Measurements from ENCODE around the gene SLC30A7.

Gene SLC30A7

DNA sequence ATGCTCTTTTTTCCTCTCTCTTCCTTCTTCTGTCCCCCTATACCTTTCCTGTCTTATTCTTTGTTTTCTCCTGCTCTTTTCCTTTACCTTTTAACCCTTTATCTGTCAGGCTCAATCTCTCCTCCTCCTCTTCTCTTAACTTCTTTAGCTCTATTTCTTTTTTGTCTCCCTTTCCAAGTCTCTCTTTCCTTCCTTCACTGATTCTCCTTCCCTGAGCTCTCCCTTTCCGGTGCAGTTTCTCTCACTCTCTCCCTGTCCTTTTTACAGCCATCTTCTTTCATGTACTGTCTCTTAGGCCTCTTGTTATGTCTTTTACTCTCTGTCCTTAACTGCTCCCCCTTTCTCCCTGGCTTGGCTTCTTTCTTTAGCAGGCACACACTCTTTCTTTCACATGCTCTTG, 12.0 kb downstream of the SLC30A7 start:
- no peaks in the 10 kb centered on the region for H3K9me3 ChIP-seq (ENCODE audit: control insufficient read depth in 2 of 2, low read length in 2 of 2)
- no peaks in the 10 kb centered on the region for H3K4me1 ChIP-seq (ENCODE audit: control insufficient read depth in 2 of 2, insufficient read depth in 2 of 2, low read length in 2 of 2)
- H3K36me3 ChIP-seq (ENCODE audit: control insufficient read depth in 2 of 2, insufficient read depth in 2 of 2, low read length in 2 of 2), result peaks cover 31 to 41% of the 10 kb centered on the region in 2 donors
- no peaks in the 10 kb centered on the region for H3K27me3 ChIP-seq (ENCODE audit: control insufficient read depth in 2 of 2, insufficient read depth in 2 of 2, low read length in 2 of 2)
- no peak overlapping the region for H3K9ac ChIP-seq (ENCODE audit: low read depth in 1 of 2, low read length in 2 of 2)
- no peak overlapping the region for H3K4me3 ChIP-seq (ENCODE audit: low read length in 2 of 2)
- no peak overlapping the region for H3K27ac ChIP-seq (ENCODE audit: low read depth in 2 of 2, low read length in 2 of 2)

DNA sequence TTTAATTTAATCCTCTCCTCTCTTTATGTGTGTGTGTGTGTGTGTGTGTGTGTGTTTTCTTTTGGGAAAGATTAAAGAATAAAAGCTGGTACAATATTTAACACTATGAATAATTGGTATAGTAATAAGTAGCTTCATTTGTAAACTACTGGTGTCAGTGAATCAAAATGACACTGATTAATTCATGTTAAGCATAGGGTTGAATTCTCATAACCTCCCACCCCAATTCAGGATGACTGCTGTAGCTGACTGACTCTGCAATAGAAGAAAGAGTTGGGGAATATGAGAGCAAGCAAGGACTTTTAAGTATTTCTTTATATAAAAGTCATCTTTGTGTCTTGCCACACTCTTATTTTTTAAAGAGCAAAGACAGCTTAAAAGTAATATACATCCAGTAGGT, 13.1 kb downstream of the SLC30A7 start:
- H3K36me3 ChIP-seq (ENCODE audit: control insufficient read depth in 2 of 2, insufficient read depth in 2 of 2, low read length in 2 of 2), result peaks cover 39 to 50% of the 10 kb centered on the region in 2 donors

DNA sequence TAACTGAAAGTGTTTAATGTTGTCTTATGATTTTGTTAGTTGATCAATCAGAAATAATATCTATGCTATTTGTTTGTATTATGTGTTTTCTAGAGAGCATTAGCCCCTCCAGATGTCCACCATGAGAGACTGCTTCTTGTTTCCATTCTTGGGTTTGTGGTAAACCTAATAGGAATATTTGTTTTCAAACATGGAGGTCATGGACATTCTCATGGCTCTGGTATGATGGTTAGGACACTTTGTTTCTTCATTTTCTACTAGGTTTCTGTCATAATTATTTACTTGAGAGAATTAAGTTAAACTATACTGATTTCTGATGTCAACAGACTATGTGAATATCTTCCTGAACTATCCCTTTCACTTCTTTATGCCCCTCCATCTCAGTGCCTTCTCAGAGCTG, 16.1 kb downstream of the SLC30A7 start:
- Histone ChIP-seq H3K9me3 (ENCODE audit: control insufficient read depth in 2 of 2, low read length in 2 of 2) (no peaks in the 10 kb centered on the region), H3K27ac (ENCODE audit: low read depth in 2 of 2, low read length in 2 of 2) (no peak overlapping the region), H3K27me3 (ENCODE audit: control insufficient read depth in 2 of 2, insufficient read depth in 2 of 2, low read length in 2 of 2) (no peaks in the 10 kb centered on the region), H3K4me1 (ENCODE audit: control insufficient read depth in 2 of 2, insufficient read depth in 2 of 2, low read length in 2 of 2) (no peaks in the 10 kb centered on the region), H3K36me3 (ENCODE audit: control insufficient read depth in 2 of 2, insufficient read depth in 2 of 2, low read length in 2 of 2) (peaks cover 28 to 63% of the 10 kb centered on the region in 2 donors), H3K4me3 (ENCODE audit: low read length in 2 of 2) (no peak overlapping the region), H3K9ac (ENCODE audit: low read depth in 1 of 2, low read length in 2 of 2) (no peak overlapping the region)

More for the DNA sequence above, 13.1 kb downstream of the SLC30A7 start:
- Histone ChIP-seq H3K9me3 (ENCODE audit: control insufficient read depth in 2 of 2, low read length in 2 of 2) (no peaks in the 10 kb centered on the region), H3K27me3 (ENCODE audit: control insufficient read depth in 2 of 2, insufficient read depth in 2 of 2, low read length in 2 of 2) (no peaks in the 10 kb centered on the region), H3K4me1 (ENCODE audit: control insufficient read depth in 2 of 2, insufficient read depth in 2 of 2, low read length in 2 of 2) (no peaks in the 10 kb centered on the region), H3K4me3 (ENCODE audit: low read length in 2 of 2) (no peak overlapping the region), H3K27ac (ENCODE audit: low read depth in 2 of 2, low read length in 2 of 2) (no peak overlapping the region), H3K9ac (ENCODE audit: low read depth in 1 of 2, low read length in 2 of 2) (no peak overlapping the region)

DNA sequence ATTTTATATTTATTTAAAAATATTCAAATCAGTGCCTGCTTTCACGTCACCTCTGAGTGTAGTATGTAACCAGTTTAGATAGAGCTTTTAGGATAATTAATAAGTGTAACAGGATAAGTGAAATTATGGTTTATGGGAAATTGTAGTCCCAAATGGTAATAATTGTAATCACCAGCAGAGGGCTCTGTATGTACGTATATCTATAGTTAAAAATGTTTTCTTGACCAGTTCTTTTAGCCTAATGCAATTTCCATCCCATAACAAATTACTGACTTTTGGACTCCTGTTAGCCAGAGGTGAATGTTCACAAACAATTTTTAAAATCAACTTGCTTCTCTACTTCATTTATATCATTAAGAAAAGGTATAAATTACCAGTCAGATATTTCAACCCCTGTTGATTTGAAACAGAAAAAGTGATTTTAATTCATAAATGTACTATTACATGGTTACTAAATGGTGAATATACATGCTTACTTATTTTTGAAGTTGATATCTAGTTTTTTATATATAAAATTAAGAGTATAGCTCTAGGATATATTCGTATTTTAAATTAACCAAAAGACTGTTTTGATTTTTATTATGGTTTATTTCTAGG, 25.3 kb downstream of the SLC30A7 start:
- no peak overlapping the region for H3K27ac ChIP-seq (ENCODE audit: low read depth in 2 of 2, low read length in 2 of 2)
- no peaks in the 10 kb centered on the region for H3K4me1 ChIP-seq (ENCODE audit: control insufficient read depth in 2 of 2, insufficient read depth in 2 of 2, low read length in 2 of 2)
- peaks cover 22 to 23% of the 10 kb centered on the region in 2 donors for H3K36me3 ChIP-seq (ENCODE audit: control insufficient read depth in 2 of 2, insufficient read depth in 2 of 2, low read length in 2 of 2)
- H3K9me3 ChIP-seq (ENCODE audit: control insufficient read depth in 2 of 2, low read length in 2 of 2), result no peaks in the 10 kb centered on the region
- H3K27me3 ChIP-seq (ENCODE audit: control insufficient read depth in 2 of 2, insufficient read depth in 2 of 2, low read length in 2 of 2), result no peaks in the 10 kb centered on the region
- no peak overlapping the region for H3K4me3 ChIP-seq (ENCODE audit: low read length in 2 of 2)
- H3K9ac ChIP-seq (ENCODE audit: low read depth in 1 of 2, low read length in 2 of 2), result no peak overlapping the region

DNA sequence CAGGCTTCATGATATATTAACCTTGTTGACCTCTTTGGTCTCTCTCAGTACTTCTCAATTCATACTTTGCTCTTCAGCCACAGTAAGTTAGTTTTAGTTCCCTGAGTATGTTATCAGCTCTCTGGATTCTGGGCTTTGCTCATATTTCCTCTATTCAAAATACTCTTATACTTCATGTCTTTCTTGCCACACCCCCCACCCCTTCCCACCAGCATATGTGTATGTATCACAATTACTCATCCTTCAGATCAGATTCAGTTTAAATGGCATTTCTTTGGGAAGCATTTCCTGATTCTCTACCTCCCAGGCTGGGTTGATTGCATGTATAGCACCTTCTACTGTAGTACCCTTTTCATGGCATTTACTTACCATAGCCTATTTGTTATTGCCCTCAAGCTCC, 28.3 kb downstream of the SLC30A7 start:
- no peaks in the 10 kb centered on the region for H3K27me3 ChIP-seq (ENCODE audit: control insufficient read depth in 2 of 2, insufficient read depth in 2 of 2, low read length in 2 of 2)
- peaks cover 9 to 15% of the 10 kb centered on the region in 2 donors for H3K36me3 ChIP-seq (ENCODE audit: control insufficient read depth in 2 of 2, insufficient read depth in 2 of 2, low read length in 2 of 2)
- no peak overlapping the region for H3K9ac ChIP-seq (ENCODE audit: low read depth in 1 of 2, low read length in 2 of 2)
- H3K27ac ChIP-seq (ENCODE audit: low read depth in 2 of 2, low read length in 2 of 2), result no peak overlapping the region
- no peak overlapping the region for H3K4me3 ChIP-seq (ENCODE audit: low read length in 2 of 2)
- no peaks in the 10 kb centered on the region for H3K9me3 ChIP-seq (ENCODE audit: control insufficient read depth in 2 of 2, low read length in 2 of 2)
- H3K4me1 ChIP-seq (ENCODE audit: control insufficient read depth in 2 of 2, insufficient read depth in 2 of 2, low read length in 2 of 2), result no peaks in the 10 kb centered on the region

DNA sequence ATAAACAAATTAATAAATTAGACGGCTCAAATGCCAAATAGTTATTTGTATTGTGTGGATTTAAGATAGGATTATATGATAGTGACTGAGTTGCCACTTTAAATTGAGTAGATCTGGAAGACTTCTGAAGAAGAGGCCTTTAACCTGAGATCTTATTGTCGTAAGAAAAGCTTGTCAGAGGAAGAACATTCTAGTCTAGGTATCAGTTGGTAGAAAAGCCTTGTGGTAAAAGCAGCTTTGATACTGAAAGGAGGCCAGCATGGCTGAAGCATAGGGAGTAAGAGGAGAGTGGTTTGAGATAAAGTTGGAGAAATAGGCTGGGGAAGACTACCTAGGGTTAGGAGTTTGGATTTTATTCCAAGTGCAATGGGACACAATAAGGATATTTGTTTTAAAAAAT, 29.1 kb downstream of the SLC30A7 start:
- Histone ChIP-seq H3K4me3 (ENCODE audit: low read length in 2 of 2) (no peak overlapping the region), H3K9ac (ENCODE audit: low read depth in 1 of 2, low read length in 2 of 2) (no peak overlapping the region), H3K27ac (ENCODE audit: low read depth in 2 of 2, low read length in 2 of 2) (no peak overlapping the region), H3K4me1 (ENCODE audit: control insufficient read depth in 2 of 2, insufficient read depth in 2 of 2, low read length in 2 of 2) (no peaks in the 10 kb centered on the region), H3K9me3 (ENCODE audit: control insufficient read depth in 2 of 2, low read length in 2 of 2) (no peaks in the 10 kb centered on the region), H3K27me3 (ENCODE audit: control insufficient read depth in 2 of 2, insufficient read depth in 2 of 2, low read length in 2 of 2) (no peaks in the 10 kb centered on the region), H3K36me3 (ENCODE audit: control insufficient read depth in 2 of 2, insufficient read depth in 2 of 2, low read length in 2 of 2) (peaks cover 8 to 15% of the 10 kb centered on the region in 2 donors)

DNA sequence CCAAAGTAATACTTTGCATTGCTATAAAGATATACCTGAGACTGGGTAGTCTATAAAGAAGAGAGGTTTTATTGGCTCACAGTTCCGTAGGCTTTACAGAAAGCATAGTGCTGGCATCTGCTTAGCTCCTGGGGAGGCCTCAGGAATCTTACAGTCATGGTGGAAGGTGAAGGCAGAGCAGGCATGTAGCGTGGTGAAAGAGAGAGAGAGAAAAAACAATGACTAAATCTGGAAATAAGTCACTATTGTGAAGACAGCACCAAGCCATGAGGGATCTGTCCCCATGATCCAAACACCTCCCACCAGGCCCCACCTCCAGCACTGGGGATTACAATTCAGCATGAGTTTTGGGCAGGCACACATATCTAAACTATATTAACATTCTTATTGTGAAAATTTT, 30.4 kb downstream of the SLC30A7 start:
- Histone ChIP-seq H3K9me3 (ENCODE audit: control insufficient read depth in 2 of 2, low read length in 2 of 2) (no peaks in the 10 kb centered on the region), H3K4me3 (ENCODE audit: low read length in 2 of 2) (no peak overlapping the region), H3K27ac (ENCODE audit: low read depth in 2 of 2, low read length in 2 of 2) (no peak overlapping the region), H3K9ac (ENCODE audit: low read depth in 1 of 2, low read length in 2 of 2) (no peak overlapping the region), H3K4me1 (ENCODE audit: control insufficient read depth in 2 of 2, insufficient read depth in 2 of 2, low read length in 2 of 2) (no peaks in the 10 kb centered on the region), H3K27me3 (ENCODE audit: control insufficient read depth in 2 of 2, insufficient read depth in 2 of 2, low read length in 2 of 2) (no peaks in the 10 kb centered on the region), H3K36me3 (ENCODE audit: control insufficient read depth in 2 of 2, insufficient read depth in 2 of 2, low read length in 2 of 2) (peaks cover 11 to 15% of the 10 kb centered on the region in 2 donors)

DNA sequence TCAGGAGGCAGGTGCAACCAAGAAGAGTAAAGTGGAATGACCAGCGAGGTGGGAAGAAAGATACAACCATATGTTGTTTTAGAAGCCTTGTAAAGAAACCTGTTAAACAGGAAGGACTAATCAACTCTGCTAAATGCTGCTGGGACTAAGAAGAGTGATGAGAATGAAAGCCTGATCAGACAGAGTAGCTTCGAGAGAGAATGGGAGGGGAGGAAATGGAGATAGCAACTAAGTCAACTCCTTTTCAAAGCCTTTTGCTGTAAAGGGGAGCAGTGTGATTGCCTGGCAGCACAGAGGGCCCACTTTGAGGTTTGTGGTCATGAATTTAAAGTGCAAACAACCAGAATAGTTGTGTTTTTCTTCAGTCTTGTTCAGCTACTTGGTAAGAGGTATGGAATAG, 31.4 kb downstream of the SLC30A7 start:
- Histone ChIP-seq H3K4me1 (ENCODE audit: control insufficient read depth in 2 of 2, insufficient read depth in 2 of 2, low read length in 2 of 2) (no peaks in the 10 kb centered on the region), H3K9ac (ENCODE audit: low read depth in 1 of 2, low read length in 2 of 2) (no peak overlapping the region), H3K27ac (ENCODE audit: low read depth in 2 of 2, low read length in 2 of 2) (no peak overlapping the region), H3K9me3 (ENCODE audit: control insufficient read depth in 2 of 2, low read length in 2 of 2) (no peaks in the 10 kb centered on the region), H3K36me3 (ENCODE audit: control insufficient read depth in 2 of 2, insufficient read depth in 2 of 2, low read length in 2 of 2) (peaks cover 11 to 13% of the 10 kb centered on the region in 2 donors), H3K27me3 (ENCODE audit: control insufficient read depth in 2 of 2, insufficient read depth in 2 of 2, low read length in 2 of 2) (no peaks in the 10 kb centered on the region), H3K4me3 (ENCODE audit: low read length in 2 of 2) (no peak overlapping the region)

DNA sequence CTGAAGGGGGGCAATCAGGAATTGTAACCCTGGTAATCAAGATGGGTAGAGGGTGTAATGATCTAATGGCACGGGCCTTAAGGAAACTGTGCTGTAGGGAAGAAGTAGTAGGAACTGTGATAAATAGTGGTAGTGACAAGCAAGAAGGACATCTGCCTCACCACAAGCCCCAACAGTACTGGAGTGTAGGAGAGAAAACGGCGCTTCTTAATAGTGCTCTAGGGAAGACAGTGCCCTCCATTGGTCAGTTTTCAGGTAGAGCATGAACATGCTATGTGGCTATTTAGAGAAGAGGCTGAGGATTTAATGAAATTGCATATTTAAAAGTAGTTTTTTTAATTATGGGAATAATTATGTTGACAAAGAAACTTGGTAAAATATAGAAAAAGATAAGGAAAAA, 32.2 kb downstream of the SLC30A7 start:
- no peaks in the 10 kb centered on the region for H3K4me1 ChIP-seq (ENCODE audit: control insufficient read depth in 2 of 2, insufficient read depth in 2 of 2, low read length in 2 of 2)
- no peaks in the 10 kb centered on the region for H3K27me3 ChIP-seq (ENCODE audit: control insufficient read depth in 2 of 2, insufficient read depth in 2 of 2, low read length in 2 of 2)
- H3K4me3 ChIP-seq (ENCODE audit: low read length in 2 of 2), result no peak overlapping the region
- H3K9me3 ChIP-seq (ENCODE audit: control insufficient read depth in 2 of 2, low read length in 2 of 2), result no peaks in the 10 kb centered on the region
- H3K9ac ChIP-seq (ENCODE audit: low read depth in 1 of 2, low read length in 2 of 2), result no peak overlapping the region
- no peak overlapping the region for H3K27ac ChIP-seq (ENCODE audit: low read depth in 2 of 2, low read length in 2 of 2)
- peaks cover 10 to 11% of the 10 kb centered on the region in 2 donors for H3K36me3 ChIP-seq (ENCODE audit: control insufficient read depth in 2 of 2, insufficient read depth in 2 of 2, low read length in 2 of 2)

DNA sequence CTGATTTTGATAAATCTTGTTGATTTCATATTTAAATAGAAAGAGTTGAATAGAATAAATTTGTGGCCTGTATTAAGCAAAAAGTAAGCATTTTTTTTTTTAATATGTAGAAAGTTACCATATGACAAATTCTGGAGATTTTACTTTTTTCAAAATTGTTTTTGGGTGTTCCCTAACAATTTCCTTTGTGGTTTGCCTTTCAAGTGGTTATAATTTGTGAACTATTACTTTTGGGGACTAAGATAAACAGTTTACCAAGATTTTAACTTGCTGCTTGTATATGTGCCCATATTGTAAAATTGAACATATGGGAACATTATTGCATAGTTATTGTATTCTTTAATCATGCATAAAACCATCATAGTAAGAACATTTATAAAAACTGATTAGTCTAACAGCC, 34.6 kb downstream of the SLC30A7 start:
- H3K4me3 ChIP-seq (ENCODE audit: low read length in 2 of 2), result no peak overlapping the region
- no peak overlapping the region for H3K9ac ChIP-seq (ENCODE audit: low read depth in 1 of 2, low read length in 2 of 2)
- H3K27me3 ChIP-seq (ENCODE audit: control insufficient read depth in 2 of 2, insufficient read depth in 2 of 2, low read length in 2 of 2), result no peaks in the 10 kb centered on the region
- H3K27ac ChIP-seq (ENCODE audit: low read depth in 2 of 2, low read length in 2 of 2), result no peak overlapping the region
- H3K4me1 ChIP-seq (ENCODE audit: control insufficient read depth in 2 of 2, insufficient read depth in 2 of 2, low read length in 2 of 2), result no peaks in the 10 kb centered on the region
- no peaks in the 10 kb centered on the region for H3K9me3 ChIP-seq (ENCODE audit: control insufficient read depth in 2 of 2, low read length in 2 of 2)
- peaks cover 4 to 9% of the 10 kb centered on the region in 2 donors for H3K36me3 ChIP-seq (ENCODE audit: control insufficient read depth in 2 of 2, insufficient read depth in 2 of 2, low read length in 2 of 2)

DNA sequence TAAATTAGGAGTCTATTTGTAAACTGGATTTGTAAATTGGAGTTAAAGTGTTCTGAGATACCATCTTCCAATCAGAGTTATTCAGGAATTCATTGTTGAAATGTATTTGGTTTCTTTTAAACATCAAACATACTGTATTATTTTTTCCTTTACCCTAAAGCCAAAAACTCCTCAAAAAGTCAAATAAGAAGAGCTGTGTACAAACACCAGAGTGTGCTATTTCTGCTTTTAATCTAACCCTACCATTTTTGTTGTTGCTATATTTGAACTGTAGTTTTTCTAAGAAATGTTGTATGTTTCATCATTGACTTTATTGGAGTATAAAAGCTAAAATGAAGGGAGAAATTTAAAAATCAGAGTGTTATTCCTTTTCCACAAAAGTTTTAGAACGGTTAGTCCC, 35.8 kb downstream of the SLC30A7 start:
- no peaks in the 10 kb centered on the region for H3K27me3 ChIP-seq (ENCODE audit: control insufficient read depth in 2 of 2, insufficient read depth in 2 of 2, low read length in 2 of 2)
- H3K27ac ChIP-seq (ENCODE audit: low read depth in 2 of 2, low read length in 2 of 2), result no peak overlapping the region
- no peak overlapping the region for H3K9ac ChIP-seq (ENCODE audit: low read depth in 1 of 2, low read length in 2 of 2)
- H3K4me1 ChIP-seq (ENCODE audit: control insufficient read depth in 2 of 2, insufficient read depth in 2 of 2, low read length in 2 of 2), result no peaks in the 10 kb centered on the region
- no peaks in the 10 kb centered on the region for H3K9me3 ChIP-seq (ENCODE audit: control insufficient read depth in 2 of 2, low read length in 2 of 2)
- H3K4me3 ChIP-seq (ENCODE audit: low read length in 2 of 2), result no peak overlapping the region
- H3K36me3 ChIP-seq (ENCODE audit: control insufficient read depth in 2 of 2, insufficient read depth in 2 of 2, low read length in 2 of 2), result peaks cover 0 to 8% of the 10 kb centered on the region in 2 donors

Data from mucosa of rectum (tissue), 2 donors.